ENCODE data around the gene C12orf57.

Gene C12orf57

GRCh38 chr12:6923851-6924250 lies 20.0 kb upstream of the C12orf57 start:
- no peak for TF ChIP-seq CTCF (IDR thresholded peaks at IDR 0.05; ENCODE audit: unreplicated experiment in 3 of 3)
- H3K27me3 Mint-ChIP-seq (ENCODE audit: low read depth): no peaks in the 10 kb centered on the region
- no peaks in the 10 kb centered on the region for H3K9me3 Mint-ChIP-seq
- peaks cover 44% of the 10 kb centered on the region for H3K4me1 Mint-ChIP-seq
- no peaks in the 10 kb centered on the region for H3K36me3 Mint-ChIP-seq (ENCODE audit: low read depth)
- H3K4me3 Mint-ChIP-seq: peak overlapping the region in 1 of 3 experiments; percentile 97
- H3K27ac Mint-ChIP-seq: peak overlapping the region; percentile 98 to 100 (median 100)

GRCh38 chr12:6925239-6925539 lies 18.6 kb upstream of the C12orf57 start:
- peaks cover 57% of the 10 kb centered on the region for H3K4me1 Mint-ChIP-seq
- H3K27me3 Mint-ChIP-seq (ENCODE audit: low read depth): no peaks in the 10 kb centered on the region
- H3K27ac Mint-ChIP-seq: peak overlapping the region; percentile 98 to 100 (median 100)
- peak overlapping the region; percentile 91 to 97 (median 96) for H3K4me3 Mint-ChIP-seq
- TF ChIP-seq CTCF (IDR thresholded peaks at IDR 0.05; ENCODE audit: unreplicated experiment in 3 of 3): no peak
- no peaks in the 10 kb centered on the region for H3K36me3 Mint-ChIP-seq (ENCODE audit: low read depth)
- H3K9me3 Mint-ChIP-seq: no peaks in the 10 kb centered on the region

GRCh38 chr12:6925540-6926279 lies 18.1 kb upstream of the C12orf57 start:
- H3K36me3 Mint-ChIP-seq (ENCODE audit: low read depth): no peaks in the 10 kb centered on the region
- no peaks in the 10 kb centered on the region for H3K9me3 Mint-ChIP-seq
- peaks cover 61% of the 10 kb centered on the region for H3K4me1 Mint-ChIP-seq
- peak overlapping the region; percentile 91 to 97 (median 96) for H3K4me3 Mint-ChIP-seq
- no peaks in the 10 kb centered on the region for H3K27me3 Mint-ChIP-seq (ENCODE audit: low read depth)
- peak overlapping the region; percentile 98 to 100 (median 100) for H3K27ac Mint-ChIP-seq
- TF ChIP-seq CTCF (IDR thresholded peaks at IDR 0.05; ENCODE audit: unreplicated experiment in 3 of 3): no peak

GRCh38 chr12:6927379-6928021 lies 16.3 kb upstream of the C12orf57 start, which contains the start of gene ATN1:
TSS of gene ATN1 (plus strand) at chr12:6927959. CDS start at chr12:6934002, 6,043 bp downstream.
- peaks cover 8% of the 10 kb centered on the region for H3K36me3 Mint-ChIP-seq (ENCODE audit: low read depth)
- peaks cover 72% of the 10 kb centered on the region for H3K4me1 Mint-ChIP-seq
- no peaks in the 10 kb centered on the region for H3K9me3 Mint-ChIP-seq
- no peaks in the 10 kb centered on the region for H3K27me3 Mint-ChIP-seq (ENCODE audit: low read depth)
- TF ChIP-seq CTCF (IDR thresholded peaks at IDR 0.05; ENCODE audit: unreplicated experiment in 3 of 3): no peak
- H3K27ac Mint-ChIP-seq: peak within 1 kb of the TSS; percentile 98 to 100 (median 100)
- peak within 1 kb of the TSS; percentile 96 to 99 (median 97) for H3K4me3 Mint-ChIP-seq

- Mint-ChIP-seq H3K36me3 (ENCODE audit: low read depth) (peaks cover 13% of the 10 kb centered on the region), H3K27me3 (ENCODE audit: low read depth) (no peaks in the 10 kb centered on the region), H3K4me1 (peaks cover 77% of the 10 kb centered on the region), H3K9me3 (no peaks in the 10 kb centered on the region), H3K4me3 (peak overlapping the region; percentile 96 to 99 (median 97)), H3K27ac (peak overlapping the region; percentile 94 to 97 (median 95))
- TF ChIP-seq CTCF (IDR thresholded peaks at IDR 0.05; ENCODE audit: unreplicated experiment in 3 of 3): no peak
Observed at GRCh38 chr12:6928022-6928702, 15.7 kb upstream of the C12orf57 start.
